ENCODE results near the gene IL2RA. TPM values are rescaled to one million over a fixed set of nuclear protein-coding genes. Genes with fewer than 3 reads are reported as not detected.

IL2RA gene
- polyA plus RNA-seq, 4 donors = 0.07 TPM; not detected in 3

- no peak for DNase-seq (ENCODE audit: low read depth in 4 of 4, low spot score in 3 of 4)
Observed at GRCh38 chr10:6061056-6061455, 1.1 kb downstream of the IL2RA start.

GRCh38 chr10:6059506-6059905 lies 2.7 kb downstream of the IL2RA start:
- DNase-seq (ENCODE audit: low read depth in 4 of 4, low spot score in 3 of 4) = no peak

- DNase-seq (ENCODE audit: low read depth in 4 of 4, low spot score in 3 of 4) = no peak
Observed at GRCh38 chr10:6058682-6059475, 3.3 kb downstream of the IL2RA start.

- DNase-seq (ENCODE audit: low read depth in 4 of 4, low spot score in 3 of 4) = no peak
Observed at GRCh38 chr10:6056411-6057135, 5.6 kb downstream of the IL2RA start.

GRCh38 chr10:6055929-6056328 lies 6.2 kb downstream of the IL2RA start:
- DNase-seq (ENCODE audit: low read depth in 4 of 4, low spot score in 3 of 4) = no peak

- no peak for DNase-seq (ENCODE audit: low read depth in 4 of 4, low spot score in 3 of 4)
Observed at GRCh38 chr10:6054884-6055283, 7.3 kb downstream of the IL2RA start.

GRCh38 chr10:6053816-6054631 lies 8.1 kb downstream of the IL2RA start:
- peak in 1 of 4 donors; percentile 19 for DNase-seq (ENCODE audit: low read depth in 4 of 4, low spot score in 3 of 4)

GRCh38 chr10:6053303-6053702 lies 8.9 kb downstream of the IL2RA start:
- no peak for DNase-seq (ENCODE audit: low read depth in 4 of 4, low spot score in 3 of 4)

- DNase-seq (ENCODE audit: low read depth in 4 of 4, low spot score in 3 of 4) = no peak
Observed at GRCh38 chr10:6052247-6053221, 9.6 kb downstream of the IL2RA start.

GRCh38 chr10:6050801-6051445 lies 11.2 kb downstream of the IL2RA start:
- peak in 1 of 4 donors; percentile 17 for DNase-seq (ENCODE audit: low read depth in 4 of 4, low spot score in 3 of 4)

- DNase-seq (ENCODE audit: low read depth in 4 of 4, low spot score in 3 of 4) = no peak
Observed at GRCh38 chr10:6049031-6049400, 13.2 kb downstream of the IL2RA start.

GRCh38 chr10:6048281-6049030 lies 13.7 kb downstream of the IL2RA start:
- DNase-seq (ENCODE audit: low read depth in 4 of 4, low spot score in 3 of 4) = no peak

- DNase-seq (ENCODE audit: low read depth in 4 of 4, low spot score in 3 of 4) = no peak
Observed at GRCh38 chr10:6047847-6048246, 14.3 kb downstream of the IL2RA start.

GRCh38 chr10:6046773-6047611 lies 15.2 kb downstream of the IL2RA start:
- no peak for DNase-seq (ENCODE audit: low read depth in 4 of 4, low spot score in 3 of 4)

- no peak for DNase-seq (ENCODE audit: low read depth in 4 of 4, low spot score in 3 of 4)
Observed at GRCh38 chr10:6045878-6046772, 16.0 kb downstream of the IL2RA start.

- DNase-seq (ENCODE audit: low read depth in 4 of 4, low spot score in 3 of 4) = no peak
Observed at GRCh38 chr10:6045314-6045848, 16.8 kb downstream of the IL2RA start.
